AG09309 (cell line): ENCODE data around the gene DAAM2.

Experiments used
- DNase-seq: peaks from one replicate; pipeline ENCODE4 v3.0.0-alpha.2; 2010; ENCODE audit warnings: low read depth
- H3K4me3 ChIP-seq: 2 replicates; pipeline ENCODE4 v1.5.1; 2011; ENCODE audit warnings: mild to moderate bottlenecking, low read depth, low read length, moderate library complexity; ENCODE audit not compliant: control insufficient read depth
- CTCF ChIP-seq: IDR thresholded peaks from 2 replicates; pipeline ENCODE4 v1.5.1; 2011; ENCODE audit warnings: mild to moderate bottlenecking, low read depth, low read length, inconsistent platforms; ENCODE audit not compliant: insufficient read depth, control insufficient read depth; ENCODE audit errors: missing control alignments

Gene DAAM2

GRCh38 chr6:39937686-39938333 lies 145.6 kb downstream of the DAAM2 start:
- no peak overlapping the region for H3K4me3 ChIP-seq
- no peak for DNase-seq
- TF ChIP-seq CTCF = no peak

- TF ChIP-seq CTCF = no peak
- DNase-seq = no peak
- H3K4me3 ChIP-seq = no peak overlapping the region
These were observed 146.8 kb downstream of the DAAM2 start for GRCh38 chr6:39938773-39939654.

- DNase-seq = no peak
- H3K4me3 ChIP-seq = no peak overlapping the region
- TF ChIP-seq CTCF = no peak
These were observed 149.0 kb downstream of the DAAM2 start for GRCh38 chr6:39941138-39941537.

DNA sequence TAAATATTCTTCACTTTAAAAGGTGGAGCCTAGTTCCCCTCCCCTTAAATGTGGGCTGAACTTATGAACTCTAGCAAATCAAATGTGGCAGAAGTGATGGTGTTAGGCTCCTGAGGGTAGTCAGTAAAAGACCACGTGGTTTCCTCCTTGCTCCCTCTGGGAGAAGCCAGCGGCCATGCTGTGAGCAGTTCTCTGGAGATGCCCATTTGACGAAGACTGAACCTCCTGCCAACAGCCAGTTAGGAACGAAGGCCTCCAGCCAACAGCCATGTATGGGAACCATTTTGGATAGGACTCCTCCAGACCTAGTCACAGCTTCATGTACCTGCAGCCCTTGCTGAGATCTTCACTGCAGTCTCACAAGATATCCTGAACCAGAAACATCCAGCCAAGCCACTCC lies 149.6 kb downstream of the DAAM2 start:
- TF ChIP-seq CTCF = no peak
- no peak for DNase-seq
- no peak overlapping the region for H3K4me3 ChIP-seq

GRCh38 chr6:39942903-39943580 lies 150.9 kb downstream of the DAAM2 start:
- no peak overlapping the region for H3K4me3 ChIP-seq
- no peak for DNase-seq
- TF ChIP-seq CTCF = no peak

DNA sequence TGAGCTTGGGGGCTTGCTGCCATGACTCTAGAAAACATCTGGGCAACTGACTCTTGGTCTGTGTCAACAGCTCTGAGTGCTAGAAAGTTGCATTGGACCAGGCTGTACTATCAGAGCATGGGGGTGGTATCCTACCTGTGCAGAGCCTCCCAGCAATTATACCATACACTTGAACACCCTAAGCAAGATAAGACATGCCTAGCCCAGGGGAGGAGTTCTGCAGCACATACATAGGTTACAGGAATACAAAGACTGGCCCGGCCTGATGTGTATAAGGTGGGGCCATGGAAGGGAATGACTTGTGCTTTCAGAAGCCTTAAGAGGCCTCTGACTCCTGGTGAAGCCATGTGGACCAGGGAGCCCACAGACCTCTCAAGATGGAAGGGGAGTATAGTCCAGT lies 153.4 kb downstream of the DAAM2 start:
- H3K4me3 ChIP-seq = no peak overlapping the region
- no peak for DNase-seq
- TF ChIP-seq CTCF = no peak
